Breast epithelium (tissue), 3 donors: ENCODE measurements around the gene SPNS2.

ENCODE experiments used
- POLR2AphosphoS5 ChIP-seq, 3 donors: sonication (generic); formaldehyde crosslinking; IDR thresholded peaks; one replicate each; pipeline ENCODE4 v1.6.1; 2017; ENCODE audit warnings: antibody characterized with exemption in 3 of 3
- TF ChIP-seq, protein P1 (sequence below), 3 donors: fragments of 450-650 bp; IDR thresholded peaks; one replicate each; pipeline ENCODE4 v1.5.1; 2016 to 2017; ENCODE audit warnings: antibody characterized with exemption in 3 of 3, mild to moderate bottlenecking in 3 of 3, moderate library complexity in 3 of 3

- TF ChIP-seq, protein P1, sequence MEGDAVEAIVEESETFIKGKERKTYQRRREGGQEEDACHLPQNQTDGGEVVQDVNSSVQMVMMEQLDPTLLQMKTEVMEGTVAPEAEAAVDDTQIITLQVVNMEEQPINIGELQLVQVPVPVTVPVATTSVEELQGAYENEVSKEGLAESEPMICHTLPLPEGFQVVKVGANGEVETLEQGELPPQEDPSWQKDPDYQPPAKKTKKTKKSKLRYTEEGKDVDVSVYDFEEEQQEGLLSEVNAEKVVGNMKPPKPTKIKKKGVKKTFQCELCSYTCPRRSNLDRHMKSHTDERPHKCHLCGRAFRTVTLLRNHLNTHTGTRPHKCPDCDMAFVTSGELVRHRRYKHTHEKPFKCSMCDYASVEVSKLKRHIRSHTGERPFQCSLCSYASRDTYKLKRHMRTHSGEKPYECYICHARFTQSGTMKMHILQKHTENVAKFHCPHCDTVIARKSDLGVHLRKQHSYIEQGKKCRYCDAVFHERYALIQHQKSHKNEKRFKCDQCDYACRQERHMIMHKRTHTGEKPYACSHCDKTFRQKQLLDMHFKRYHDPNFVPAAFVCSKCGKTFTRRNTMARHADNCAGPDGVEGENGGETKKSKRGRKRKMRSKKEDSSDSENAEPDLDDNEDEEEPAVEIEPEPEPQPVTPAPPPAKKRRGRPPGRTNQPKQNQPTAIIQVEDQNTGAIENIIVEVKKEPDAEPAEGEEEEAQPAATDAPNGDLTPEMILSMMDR (IDR thresholded peaks at IDR 0.05): no peak
- TF ChIP-seq POLR2AphosphoS5 (IDR thresholded peaks at IDR 0.05): no peak
Observed at GRCh38 chr17:4587195-4587594, 88.5 kb downstream of the SPNS2 start.
